NCI-H2196 treated with DMSO at 0.1 percent for 48 hours (cell line): ENCODE data around the gene TBCD.

ENCODE experiments used
- DNase-seq: peaks from one replicate; lab custom pipeline; 2025; ENCODE audit not compliant: unreplicated experiment; lab: John Stamatoyannopoulos, UW

Gene TBCD

GRCh38 chr17:82921426-82921825 is 169.6 kb downstream of the TBCD start:
- no peak for DNase-seq

GRCh38 chr17:82922646-82923045 is 170.8 kb downstream of the TBCD start:
- no peak for DNase-seq

- DNase-seq: no peak
Observed at GRCh38 chr17:82923366-82924113, 171.7 kb downstream of the TBCD start.

GRCh38 chr17:82924214-82924613 is 172.3 kb downstream of the TBCD start:
- DNase-seq: no peak

- no peak for DNase-seq
Observed at GRCh38 chr17:82924812-82925211, 172.9 kb downstream of the TBCD start.

GRCh38 chr17:82925336-82925735 is 173.5 kb downstream of the TBCD start:
- no peak for DNase-seq

- no peak for DNase-seq
Observed at GRCh38 chr17:82926081-82926480, 174.2 kb downstream of the TBCD start.

- no peak for DNase-seq
Observed at GRCh38 chr17:82926716-82927115, 174.9 kb downstream of the TBCD start.

- no peak for DNase-seq
Observed at GRCh38 chr17:82927311-82927660, 175.4 kb downstream of the TBCD start.

- no peak for DNase-seq
Observed at GRCh38 chr17:82927661-82928601, 176.1 kb downstream of the TBCD start.

GRCh38 chr17:82929011-82929622 is 177.3 kb downstream of the TBCD start:
- DNase-seq: no peak

GRCh38 chr17:82929676-82930042 is 177.8 kb downstream of the TBCD start:
- no peak for DNase-seq

- no peak for DNase-seq
Observed at GRCh38 chr17:82930043-82930923, 178.4 kb downstream of the TBCD start.

- DNase-seq: no peak
Observed at GRCh38 chr17:82930924-82931698, 179.2 kb downstream of the TBCD start.

- no peak for DNase-seq
Observed at GRCh38 chr17:82931699-82932517, 180.0 kb downstream of the TBCD start.

GRCh38 chr17:82932518-82933310 is 180.8 kb downstream of the TBCD start:
- no peak for DNase-seq

GRCh38 chr17:82933911-82934310 is 182.0 kb downstream of the TBCD start:
- no peak for DNase-seq

GRCh38 chr17:82935966-82936767 is 184.3 kb downstream of the TBCD start:
- DNase-seq: no peak
